SK-N-SH treated with all-trans-retinoic acid at 6 μM for 48 hours (cell line): Measurements from ENCODE around the gene WIPF1.

Source experiments
- ATAC-seq: fragments of 200-7000 bp; cut with Tn5 transposase; 3 replicates; pipeline ENCODE4 v1.9.1; 2020; ENCODE audit warnings: mild to moderate bottlenecking, moderate library complexity
- ARNTL ChIP-seq: fragments of 450-650 bp; formaldehyde crosslinking; IDR thresholded peaks from 2 replicates; pipeline ENCODE4 v1.5.0; 2020; ENCODE audit warnings: low read depth, mild to moderate bottlenecking, moderate library complexity, borderline replicate concordance
- CREB5 ChIP-seq: fragments of 250-450 bp; sonication (Bioruptor Pico); IDR thresholded peaks from 2 replicates; pipeline ENCODE4 v1.5.1; 2020; ENCODE audit warnings: low read depth, mild to moderate bottlenecking, moderate library complexity
- CSDC2 ChIP-seq: fragments of 250-450 bp; sonication (Bioruptor Pico); IDR thresholded peaks from 2 replicates; pipeline ENCODE4 v1.5.0; 2020; ENCODE audit warnings: mild to moderate bottlenecking, moderate library complexity
- CSRNP3 ChIP-seq: fragments of 250-450 bp; sonication (Bioruptor Pico); IDR thresholded peaks from 2 replicates; pipeline ENCODE4 v1.5.1; 2021; ENCODE audit warnings: mild to moderate bottlenecking, moderate library complexity
- ESRRG ChIP-seq: fragments of 250-450 bp; sonication (Bioruptor Pico); IDR thresholded peaks from 2 replicates; pipeline ENCODE4 v1.6.1; 2021; ENCODE audit warnings: mild to moderate bottlenecking
- GLIS3 ChIP-seq: fragments of 250-450 bp; sonication (Bioruptor Pico); IDR thresholded peaks from 2 replicates; pipeline ENCODE4 v1.5.0; 2020; ENCODE audit warnings: mild to moderate bottlenecking, moderate library complexity
- OSR1 ChIP-seq: fragments of 250-450 bp; sonication (Bioruptor Pico); IDR thresholded peaks from 2 replicates; pipeline ENCODE4 v1.8.0; 2022; ENCODE audit warnings: moderate library complexity, mild to moderate bottlenecking, inconsistent platforms
- PATZ1 ChIP-seq: fragments of 250-450 bp; sonication (Bioruptor Pico); IDR thresholded peaks from 2 replicates; pipeline ENCODE4 v1.8.0; 2020; ENCODE audit warnings: mild to moderate bottlenecking, moderate library complexity, borderline replicate concordance
- POU6F1 ChIP-seq: fragments of 250-450 bp; sonication (Bioruptor Pico); IDR thresholded peaks from 2 replicates; pipeline ENCODE4 v1.8.0; 2021; ENCODE audit warnings: low read depth, mild to moderate bottlenecking, moderate library complexity, borderline replicate concordance
- RARB ChIP-seq: fragments of 250-450 bp; sonication (Bioruptor Pico); IDR thresholded peaks from 2 replicates; pipeline ENCODE4 v1.8.0; 2021; ENCODE audit warnings: mild to moderate bottlenecking, moderate library complexity
- SNAI2 ChIP-seq: fragments of 250-450 bp; sonication (Bioruptor Pico); IDR thresholded peaks from 2 replicates; pipeline ENCODE4 v1.5.0; 2020; ENCODE audit warnings: mild to moderate bottlenecking, moderate library complexity
- TCF4 ChIP-seq: fragments of 250-450 bp; sonication (Bioruptor Pico); IDR thresholded peaks from 2 replicates; pipeline ENCODE4 v1.8.0; 2021; ENCODE audit warnings: mild to moderate bottlenecking, moderate library complexity, borderline replicate concordance
- TOX ChIP-seq: fragments of 250-450 bp; sonication (Bioruptor Pico); IDR thresholded peaks from 2 replicates; pipeline ENCODE4 v1.8.0; 2021; ENCODE audit warnings: mild to moderate bottlenecking, moderate library complexity, borderline replicate concordance
- TSHZ2 ChIP-seq: fragments of 250-450 bp; sonication (Bioruptor Pico); IDR thresholded peaks from 2 replicates; pipeline ENCODE4 v1.5.0; 2020; ENCODE audit warnings: mild to moderate bottlenecking, moderate library complexity
- ZC3H10 ChIP-seq: fragments of 250-450 bp; sonication (Bioruptor Pico); IDR thresholded peaks from 2 replicates; pipeline ENCODE4 v1.5.1; 2021; ENCODE audit warnings: mild to moderate bottlenecking, moderate library complexity
- ZFP3 ChIP-seq: fragments of 250-450 bp; sonication (Bioruptor Pico); IDR thresholded peaks from 2 replicates; pipeline ENCODE4 v1.5.0; 2020; ENCODE audit warnings: mild to moderate bottlenecking, moderate library complexity
- ZFP30 ChIP-seq: fragments of 450-650 bp; formaldehyde crosslinking; IDR thresholded peaks from 2 replicates; pipeline ENCODE4 v1.5.0; 2022; ENCODE audit warnings: mild to moderate bottlenecking, moderate library complexity
- ZNF70 ChIP-seq: fragments of 450-650 bp; formaldehyde crosslinking; IDR thresholded peaks from 2 replicates; pipeline ENCODE4 v1.5.0; 2020; ENCODE audit warnings: mild to moderate bottlenecking, moderate library complexity

WIPF1 gene

GRCh38 chr2:174609261-174609660 lies 11.7 kb upstream of the WIPF1 start (continued):
- TF ChIP-seq TSHZ2 (CRISPR knock-in tag) = no peak
- TF ChIP-seq GLIS3 = no peak
- no peak for TF ChIP-seq PATZ1
- no peak for TF ChIP-seq OSR1 (CRISPR knock-in tag)

GRCh38 chr2:174608866-174609214 lies 11.2 kb upstream of the WIPF1 start:
- no peak for ATAC-seq
- TF ChIP-seq POU6F1 (CRISPR knock-in tag) (no peak), ZFP30 (CRISPR knock-in tag) (no peak), TCF4 (CRISPR knock-in tag) (no peak), ZFP3 (CRISPR knock-in tag) (no peak), RARB (CRISPR knock-in tag) (no peak), CSRNP3 (no peak), ESRRG (CRISPR knock-in tag) (no peak), CSDC2 (CRISPR knock-in tag) (no peak), ZC3H10 (CRISPR knock-in tag) (no peak), TSHZ2 (CRISPR knock-in tag) (no peak), ZNF70 (CRISPR knock-in tag) (no peak), GLIS3 (no peak), SNAI2 (no peak), PATZ1 (no peak), OSR1 (CRISPR knock-in tag) (no peak), TOX (no peak), CREB5 (no peak), ARNTL (CRISPR knock-in tag) (no peak)
